HepG2 (cell line): ENCODE data around the gene PLEKHG5. TPM values are rescaled to one million over a fixed set of nuclear protein-coding genes. Genes with fewer than 3 reads are reported as not detected.

ENCODE experiments used
- ARNTL ChIP-seq: sonication (generic); formaldehyde crosslinking; IDR thresholded peaks from 2 replicates; pipeline ENCODE4 v1.4.0; 2020; ENCODE audit warnings: mild to moderate bottlenecking, missing genetic modification reagents
- BATF2 ChIP-seq: sonication (generic); formaldehyde crosslinking; IDR thresholded peaks from 2 replicates; pipeline ENCODE4 v1.8.0; 2022; ENCODE audit warnings: mild to moderate bottlenecking, missing genetic modification reagents, moderate library complexity
- CBX2 ChIP-seq, 2 experiments: fragments of 200-600 bp in 1 of 2; sonication (generic); formaldehyde crosslinking in 1 of 2; IDR thresholded peaks; 2 replicates each; pipeline versions ENCODE4 v1.7.0 to v1.8.1; 2018 to 2022; ENCODE audit warnings: low read depth in 2 of 2, low read length in 1 of 2, mild to moderate bottlenecking in 1 of 2, missing genetic modification reagents in 1 of 2
- DPF2 ChIP-seq: sonication (generic); formaldehyde crosslinking; IDR thresholded peaks from 2 replicates; pipeline ENCODE4 v1.4.0; 2020; ENCODE audit warnings: mild to moderate bottlenecking, low read depth, missing genetic modification reagents, borderline replicate concordance
- FOXC1 ChIP-seq: sonication (generic); formaldehyde crosslinking; IDR thresholded peaks from 2 replicates; pipeline ENCODE4 v1.8.0; 2022; ENCODE audit warnings: mild to moderate bottlenecking, missing genetic modification reagents, borderline replicate concordance
- HMGXB3 ChIP-seq: sonication (generic); formaldehyde crosslinking; IDR thresholded peaks from 2 replicates; pipeline ENCODE4 v1.4.0; 2020; ENCODE audit warnings: missing genetic modification reagents, borderline replicate concordance
- ZBTB40 ChIP-seq, 2 experiments: fragments of 450-650 bp in 1 of 2; sonication (generic) in 1 of 2; formaldehyde crosslinking in 1 of 2; IDR thresholded peaks; 2 replicates each; pipeline versions ENCODE4 v1.6.1 to v1.8.0; 2016 to 2022; ENCODE audit warnings: antibody characterized with exemption in 1 of 2, mild to moderate bottlenecking in 1 of 2, missing genetic modification reagents in 1 of 2
- ZNF280D ChIP-seq: sonication (generic); formaldehyde crosslinking; IDR thresholded peaks from 2 replicates; pipeline ENCODE4 v1.5.1; 2020; ENCODE audit warnings: mild to moderate bottlenecking, missing genetic modification reagents
- ZNF580 ChIP-seq: IDR thresholded peaks from 2 replicates; pipeline ENCODE4 v1.6.1; 2016; ENCODE audit warnings: low read depth, borderline replicate concordance
- ZNF7 ChIP-seq: IDR thresholded peaks from 2 replicates; pipeline ENCODE4 v1.6.1; 2016; ENCODE audit warnings: missing biosample characterization, missing genetic modification reagents
- ZNF772 ChIP-seq: sonication (generic); formaldehyde crosslinking; IDR thresholded peaks from 2 replicates; pipeline ENCODE4 v1.5.0; 2020; ENCODE audit warnings: mild to moderate bottlenecking, missing genetic modification reagents
- polyA plus RNA-seq, 8 experiments: library from polyadenylated mRNA; depleted of rRNA in 3 of 8; stranded (reverse) in 7 of 8; unstranded in 1 of 8; fragments of >200 nt; fragmentation: Illumina TruSeq in 4 of 8; extraction: Trizol in 4 of 8; gene quantifications; 2 replicates each; pipeline versions ENCODE4 v1.2.1 to v1.2.3, GENCODE V29; 2011 to 2016; ENCODE audit warnings: low read depth in 4 of 8, missing spikeins in 1 of 8, mixed read lengths in 1 of 8; ENCODE audit not compliant: insufficient read depth in 1 of 8
- total RNA-seq, 5 experiments: library from RNA; depleted of rRNA; stranded (reverse); fragments of >200 nt; fragmentation: Illumina TruSeq; extraction: Trizol; gene quantifications; 2 replicates each; pipeline ENCODE4 v1.2.3, GENCODE V29; 2016; ENCODE audit warnings: low read depth in 1 of 5

The PLEKHG5 gene
- total and polyA plus RNA-seq, 2 of the 13 experiments (the other 11 are each of a cell fraction or from before 2014, with no cell fraction given): 1.9 to 3.5 TPM

- TF ChIP-seq HMGXB3 (CRISPR knock-in tag): no peak
- no peak for TF ChIP-seq ZBTB40 (IDR thresholded peaks at IDR 0.05)
- no peak for TF ChIP-seq ZBTB40 (CRISPR knock-in tag; IDR thresholded peaks at IDR 0.05)
- no peak for TF ChIP-seq CBX2 (IDR thresholded peaks at IDR 0.05; ENCODE audit: low read depth, low read length)
- TF ChIP-seq CBX2 (CRISPR knock-in tag; IDR thresholded peaks at IDR 0.05; ENCODE audit: low read depth): no peak
- no peak for TF ChIP-seq ARNTL (CRISPR knock-in tag)
- TF ChIP-seq ZNF580: no peak
- no peak for TF ChIP-seq ZNF772
- TF ChIP-seq FOXC1: no peak
- no peak for TF ChIP-seq ZNF7 (CRISPR knock-in tag)
- no peak for TF ChIP-seq DPF2 (CRISPR knock-in tag)
- TF ChIP-seq ZNF280D: no peak
- no peak for TF ChIP-seq BATF2 (CRISPR knock-in tag)
Observed at GRCh38 chr1:6535214-6535613, 43.7 kb upstream of the PLEKHG5 start (continued).
